ENCODE data around the gene JMJD4.

Gene JMJD4

DNA sequence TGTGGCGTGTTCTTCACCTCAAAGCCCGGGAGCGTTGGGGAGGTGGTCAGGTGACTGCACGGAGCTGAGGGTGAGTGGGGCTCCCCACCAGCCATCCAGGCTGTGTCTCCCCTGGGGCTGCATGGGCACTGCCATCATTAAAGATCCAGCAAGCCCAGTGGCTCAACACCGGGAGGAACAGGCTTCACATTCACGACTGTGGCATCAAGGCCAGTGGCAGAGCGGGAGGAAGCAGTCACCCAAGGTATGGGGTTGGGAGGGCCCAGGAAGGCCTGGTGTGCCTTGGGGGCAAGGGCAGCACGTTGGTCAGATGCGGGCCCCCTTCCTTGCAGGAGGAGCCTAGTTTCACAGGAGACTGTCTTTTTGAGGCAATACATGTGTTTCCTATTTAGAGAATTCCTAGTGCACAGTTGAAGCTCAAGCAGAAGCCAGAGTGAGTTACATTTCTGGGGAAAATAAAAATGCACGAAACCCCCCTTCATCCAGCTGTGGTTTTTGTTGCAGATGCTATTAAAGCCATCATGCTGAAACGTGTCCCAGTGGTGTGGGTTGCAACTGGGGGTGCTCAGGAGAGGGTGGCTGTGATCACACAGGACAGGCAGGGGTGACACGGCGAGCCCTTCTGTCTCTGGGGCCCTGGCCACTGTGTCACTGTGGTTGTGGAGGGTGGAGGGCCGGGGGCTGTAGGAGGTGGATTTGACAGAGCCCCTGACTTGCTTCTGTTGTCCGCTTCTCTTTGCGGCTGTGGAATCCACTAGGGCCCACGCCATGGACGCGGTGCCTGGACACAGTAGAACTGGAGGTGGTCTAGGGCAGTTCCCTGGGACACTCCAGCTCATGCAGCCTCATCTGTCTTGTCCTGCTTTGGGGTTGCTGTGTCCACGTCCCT lies 34.2 kb upstream of the JMJD4 start:
- DNase-seq (ENCODE audit: low spot score) = no peak

DNA sequence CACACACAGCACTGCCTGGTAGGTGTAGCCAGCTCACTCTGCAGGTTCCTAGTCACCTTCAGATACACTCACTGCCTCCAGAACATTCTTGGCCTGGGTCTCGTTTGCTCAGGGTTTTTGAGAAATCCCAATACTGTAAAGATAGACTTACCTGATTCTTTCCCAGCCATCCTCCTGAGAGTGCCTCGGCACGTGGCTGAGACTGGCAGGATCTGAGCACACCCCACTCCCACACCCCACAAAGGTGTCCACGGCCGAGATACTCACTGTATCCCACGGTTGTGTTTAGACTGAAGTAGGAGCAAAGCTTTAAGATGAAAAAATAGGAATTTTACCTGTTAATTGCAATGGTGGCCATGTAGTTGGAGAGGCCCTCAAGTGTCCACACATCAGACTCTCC lies 33.5 kb upstream of the JMJD4 start:
- no peak for DNase-seq (ENCODE audit: low spot score)

DNA sequence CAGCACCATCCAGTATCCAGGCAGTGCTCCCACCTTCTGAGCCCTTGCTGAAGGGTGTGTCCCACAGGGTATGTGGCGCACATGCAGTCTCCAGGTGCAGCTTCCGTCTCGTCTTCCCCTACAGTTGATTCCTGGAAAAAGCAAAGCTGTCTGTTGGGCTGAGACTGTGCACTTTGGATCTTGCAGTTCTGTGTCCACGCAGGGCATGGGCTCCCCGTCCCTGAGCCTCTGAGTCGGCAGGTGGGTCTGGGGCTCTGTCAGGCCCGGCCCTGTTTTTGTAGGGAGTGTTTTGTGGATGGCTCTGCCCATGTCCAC lies 33.0 kb upstream of the JMJD4 start:
- no peak for DNase-seq (ENCODE audit: low spot score)

DNA sequence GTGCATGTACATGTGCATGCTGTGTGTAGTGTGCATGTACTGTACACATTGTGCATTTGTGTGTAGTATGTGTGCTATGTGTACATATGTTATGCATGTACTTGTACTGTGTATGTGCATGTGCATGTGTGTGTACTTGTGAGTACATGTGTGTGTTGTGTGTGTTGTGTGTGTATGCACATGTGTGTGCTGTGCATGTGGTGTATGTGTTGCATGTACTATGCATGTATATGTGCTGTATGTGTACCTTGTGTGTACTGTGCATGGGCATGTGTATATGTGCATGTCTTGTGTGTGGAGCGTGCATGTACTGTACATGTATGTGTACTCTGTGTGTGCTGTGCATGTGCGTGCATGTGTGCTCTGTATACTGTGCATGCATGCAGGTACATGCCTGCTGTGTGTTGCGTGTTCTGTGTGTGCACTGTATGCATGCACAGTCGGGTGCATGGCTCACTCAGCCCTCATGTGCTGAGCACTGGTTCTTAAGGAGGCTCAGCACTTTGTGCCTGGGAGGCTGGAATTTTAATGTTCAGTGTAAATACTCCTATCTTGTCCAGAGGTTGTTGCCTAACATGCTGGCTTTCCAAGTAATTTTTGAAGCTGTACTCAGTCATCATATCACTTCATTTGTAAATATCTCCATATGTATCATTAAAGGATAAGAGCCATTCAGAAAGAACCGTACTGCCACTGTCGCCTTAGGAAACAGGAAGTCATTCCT lies 32.5 kb upstream of the JMJD4 start:
- DNase-seq (ENCODE audit: low spot score) = no peak

DNA sequence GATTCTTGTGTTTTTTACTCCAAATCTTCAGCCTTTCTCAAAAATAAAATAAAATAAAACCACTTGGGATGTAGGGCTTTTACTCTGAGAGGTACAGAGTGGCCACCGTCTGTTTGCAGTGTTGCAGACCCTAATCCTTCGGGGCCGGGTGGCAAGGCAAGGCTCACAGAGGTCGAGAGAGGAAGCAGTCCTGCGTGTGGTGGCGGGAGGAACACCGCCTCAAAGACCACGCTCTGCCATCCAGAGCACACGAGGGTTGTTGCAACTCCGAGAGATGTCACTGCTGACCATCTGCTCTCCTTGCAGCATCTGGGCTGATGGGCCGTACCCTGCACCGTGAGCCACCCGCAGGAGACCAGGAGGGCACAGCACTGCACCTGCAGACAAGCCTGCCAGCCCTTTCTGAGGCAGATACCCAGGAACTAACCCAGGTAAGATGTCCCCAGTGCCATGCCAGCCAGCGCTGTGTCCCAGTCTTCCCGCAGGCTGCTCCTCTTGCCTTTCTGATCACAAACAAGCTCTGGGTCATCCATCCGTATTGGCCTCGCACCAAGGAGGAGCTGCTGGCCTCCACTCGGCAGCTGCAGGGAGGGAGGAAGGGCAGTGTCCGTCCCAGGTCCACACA lies 31.7 kb upstream of the JMJD4 start:
- no peak for DNase-seq (ENCODE audit: low spot score)

DNA sequence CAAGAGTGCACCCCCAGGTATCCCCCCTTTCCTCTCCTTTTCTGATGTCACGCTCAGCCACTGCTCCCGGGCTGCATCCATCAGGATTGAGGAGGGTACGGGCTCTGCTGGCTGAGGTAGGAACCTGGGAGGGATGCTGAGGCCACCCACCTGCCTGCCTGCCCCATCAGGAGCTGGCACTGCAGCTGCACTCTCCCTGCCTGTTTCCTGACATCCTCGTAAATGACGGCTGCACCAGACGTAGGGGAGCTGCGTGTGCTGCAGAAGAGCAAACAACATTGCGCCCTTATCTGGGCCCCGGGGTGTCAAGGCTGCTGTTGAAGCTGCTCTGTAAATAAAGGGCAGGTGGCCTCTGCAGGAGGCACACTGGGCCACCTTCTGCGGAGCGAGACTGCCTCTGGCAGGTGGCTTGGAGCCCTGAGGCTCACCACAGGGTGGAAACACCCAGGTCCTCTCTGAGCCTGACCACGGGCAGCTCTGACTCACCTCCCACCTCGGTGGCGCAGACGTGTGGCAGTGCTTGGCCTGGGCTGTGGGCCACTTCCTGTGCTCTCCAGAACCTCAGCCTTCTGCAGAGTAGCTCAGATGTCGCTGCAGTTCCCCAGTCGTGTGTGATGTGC lies 31.0 kb upstream of the JMJD4 start:
- no peak for DNase-seq (ENCODE audit: low spot score)

GRCh38 chr1:227765261-227766014 lies 30.3 kb upstream of the JMJD4 start:
- DNase-seq (ENCODE audit: low spot score) = no peak

GRCh38 chr1:227764019-227764391 lies 28.9 kb upstream of the JMJD4 start:
- no peak for DNase-seq (ENCODE audit: low spot score)

DNA sequence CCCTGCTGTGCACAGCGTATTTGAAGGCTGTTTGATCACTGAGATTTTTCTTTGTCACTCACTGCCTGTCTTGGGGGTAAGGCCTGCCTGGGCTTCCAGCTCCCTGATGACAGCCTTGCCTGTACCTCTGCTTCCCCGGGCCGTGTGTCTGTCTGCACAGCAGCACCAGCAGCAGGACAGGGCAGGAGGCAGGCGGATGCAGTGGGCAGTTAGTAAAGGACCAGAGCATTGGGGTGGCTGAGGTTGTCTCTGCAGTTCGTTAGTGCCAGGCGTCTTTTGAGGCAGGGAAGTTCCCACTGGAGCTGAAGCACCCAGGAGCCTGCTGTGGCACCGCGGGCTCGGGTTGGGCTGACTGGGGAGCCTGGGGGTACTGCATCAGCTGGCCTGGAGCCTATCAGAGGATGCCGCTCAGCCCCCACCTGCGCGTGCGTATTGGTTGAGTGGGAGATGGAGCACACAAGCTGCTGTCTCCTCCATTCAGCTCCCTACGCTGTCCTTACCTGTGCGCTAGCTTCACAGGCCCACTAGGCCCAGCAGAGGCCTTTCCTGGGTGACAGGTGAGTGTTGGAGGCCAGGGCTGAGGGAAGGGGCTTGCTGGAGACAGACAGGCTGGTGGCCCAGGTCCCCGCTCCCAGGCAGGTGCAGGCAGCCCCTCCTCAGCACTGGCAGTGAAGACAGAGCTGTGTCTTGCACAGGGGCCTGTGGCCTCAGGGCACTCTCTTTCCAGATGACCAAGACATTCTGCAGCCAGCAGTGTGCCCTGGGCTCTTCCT lies 28.3 kb upstream of the JMJD4 start:
- no peak for DNase-seq (ENCODE audit: low spot score)

- DNase-seq (ENCODE audit: low spot score) = peak; percentile 98
Observed at GRCh38 chr1:227762231-227762911, 27.3 kb upstream of the JMJD4 start.

- DNase-seq (ENCODE audit: low spot score) = no peak
Observed at GRCh38 chr1:227761621-227762230, 26.6 kb upstream of the JMJD4 start.

DNA sequence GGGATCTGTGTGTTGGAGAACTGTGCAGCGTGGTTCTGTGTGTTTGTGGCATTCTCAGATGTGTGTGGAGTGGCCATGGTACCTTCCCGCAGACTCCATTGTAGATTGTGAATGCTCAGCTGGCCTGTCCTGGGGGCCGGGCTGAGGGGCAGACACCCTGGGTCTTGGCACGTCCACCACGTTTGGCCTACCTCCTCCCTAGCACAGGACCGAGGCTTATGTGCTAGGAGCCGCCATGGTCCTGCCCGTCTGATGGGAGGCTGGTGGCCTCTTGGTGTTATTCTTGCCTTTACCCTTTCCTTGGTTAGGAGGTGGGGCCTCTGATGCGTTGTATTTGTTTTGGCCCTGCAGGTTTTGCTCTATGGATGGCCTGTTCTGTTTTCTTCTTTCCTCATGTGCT lies 25.3 kb upstream of the JMJD4 start:
- DNase-seq (ENCODE audit: low spot score) = no peak

DNA sequence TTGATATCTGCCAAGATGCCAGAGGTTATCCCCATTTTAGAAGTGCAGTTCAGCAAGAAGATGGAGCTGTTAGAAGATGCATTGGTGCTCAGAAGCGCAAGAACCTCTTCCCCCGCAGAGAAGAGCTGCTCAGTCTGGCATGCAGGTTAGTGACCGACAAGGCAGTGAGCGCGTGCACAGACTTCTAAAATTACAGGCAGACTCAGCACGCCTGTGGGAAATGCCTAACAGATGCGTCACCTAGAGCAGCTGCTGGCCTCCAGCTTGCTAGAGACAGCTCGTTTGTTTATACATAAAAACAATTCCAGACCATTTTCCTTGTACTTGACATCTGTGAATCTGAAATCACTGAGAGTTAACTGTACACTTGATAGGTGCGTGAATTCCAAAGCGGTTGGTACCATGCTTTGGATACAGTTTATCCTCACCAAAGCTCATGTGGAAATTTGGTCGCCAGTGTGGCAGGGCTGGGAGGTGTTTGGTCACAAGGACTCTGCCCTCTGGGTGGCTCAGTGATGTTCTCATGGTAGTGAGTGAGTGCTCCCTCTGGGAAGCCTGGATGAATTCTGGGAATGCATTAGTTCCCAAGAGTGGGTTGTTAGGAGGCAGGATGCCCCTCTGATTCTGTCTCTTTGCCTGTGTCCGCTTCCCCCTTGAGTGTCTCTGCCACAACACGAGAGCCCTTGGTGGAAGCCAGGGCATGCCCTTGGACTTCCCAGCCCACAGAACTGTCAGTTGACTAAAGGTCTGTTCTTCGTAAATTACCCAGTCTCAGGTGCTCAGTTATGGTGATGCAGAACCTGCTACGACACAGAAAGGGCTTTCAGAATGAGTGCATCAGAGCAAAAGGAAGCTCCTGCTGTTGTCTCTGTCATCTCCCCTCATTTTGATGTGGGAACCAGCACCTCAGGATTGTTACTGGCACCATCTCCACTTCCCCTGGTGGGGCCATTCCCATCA lies 24.5 kb upstream of the JMJD4 start:
- DNase-seq (ENCODE audit: low spot score) = peak; percentile 97

DNA sequence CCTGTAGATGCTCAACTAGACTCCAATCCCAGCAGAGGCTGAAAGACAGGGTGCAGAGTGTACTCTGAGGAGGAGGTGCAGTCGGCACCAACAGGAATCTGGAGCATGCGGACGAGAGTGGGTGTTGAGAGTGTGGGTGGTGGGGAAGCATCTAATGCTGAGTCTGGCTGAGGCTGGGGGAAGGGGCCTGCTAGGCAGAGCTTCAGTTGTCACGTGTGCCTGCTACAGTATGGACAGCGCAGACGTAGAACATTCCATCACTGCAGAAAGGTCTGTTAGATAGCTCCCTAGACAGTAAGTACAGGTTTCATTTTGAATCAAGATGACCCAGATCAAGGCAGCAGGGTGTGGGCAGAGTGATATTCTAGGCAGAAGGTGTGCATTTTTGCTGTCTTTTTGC lies 23.3 kb upstream of the JMJD4 start:
- DNase-seq (ENCODE audit: low spot score) = no peak

DNA sequence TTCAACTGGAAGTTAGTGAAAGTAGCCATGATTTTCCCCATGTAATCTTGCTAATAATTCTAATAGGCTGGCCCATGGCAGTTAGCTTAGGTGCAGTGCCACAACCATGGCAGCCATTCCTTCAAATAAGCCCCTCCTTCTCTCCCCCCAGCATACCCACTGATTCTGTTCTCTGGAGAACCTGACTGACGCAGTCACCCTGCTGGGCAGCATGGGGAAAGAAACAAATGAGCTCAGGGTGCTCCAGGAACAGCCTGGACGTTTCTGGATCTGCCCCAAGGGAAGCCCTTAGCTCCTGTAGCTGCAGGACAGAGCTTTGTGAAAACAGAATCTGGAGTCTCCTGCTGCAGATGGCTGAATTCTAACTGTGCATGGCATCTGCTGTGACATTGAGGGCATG lies 22.7 kb upstream of the JMJD4 start:
- no peak for DNase-seq (ENCODE audit: low spot score)

- DNase-seq (ENCODE audit: low spot score) = no peak
Observed at GRCh38 chr1:227756172-227756959, 21.3 kb upstream of the JMJD4 start.

DNA sequence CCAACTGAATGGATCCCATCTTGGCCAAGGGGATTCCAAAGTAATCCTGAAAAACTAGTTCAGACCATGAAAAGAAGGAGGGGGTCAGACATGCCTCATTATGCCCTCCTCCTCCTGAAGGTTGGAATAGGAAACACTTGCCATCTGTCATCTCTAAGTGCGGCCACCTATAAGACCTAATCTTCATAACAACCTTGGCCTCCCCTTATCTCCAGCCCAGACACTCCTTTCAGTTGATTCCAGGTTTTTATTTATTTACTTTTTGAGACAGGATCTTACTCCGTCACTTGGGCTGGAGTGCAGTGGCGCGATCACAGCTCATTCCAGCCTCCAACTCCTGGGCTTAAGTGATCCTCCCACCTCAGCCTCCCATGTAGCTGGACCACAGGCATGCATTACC lies 19.9 kb upstream of the JMJD4 start:
- DNase-seq (ENCODE audit: low spot score) = no peak

GRCh38 chr1:227753999-227754711 lies 19.1 kb upstream of the JMJD4 start:
- no peak for DNase-seq (ENCODE audit: low spot score)

All from hepatic stellate cell (primary cell).